IPS-NIHi11 (cell line): ENCODE data around the gene SLC26A11.
A peak's percentile ranks its signal among the peaks of the same experiment; 100 is the strongest.

Experiments used
- DNase-seq: peaks from one replicate; pipeline ENCODE4 v3.0.0; 2012; ENCODE audit warnings: mixed read lengths, low spot score

SLC26A11 gene

DNA sequence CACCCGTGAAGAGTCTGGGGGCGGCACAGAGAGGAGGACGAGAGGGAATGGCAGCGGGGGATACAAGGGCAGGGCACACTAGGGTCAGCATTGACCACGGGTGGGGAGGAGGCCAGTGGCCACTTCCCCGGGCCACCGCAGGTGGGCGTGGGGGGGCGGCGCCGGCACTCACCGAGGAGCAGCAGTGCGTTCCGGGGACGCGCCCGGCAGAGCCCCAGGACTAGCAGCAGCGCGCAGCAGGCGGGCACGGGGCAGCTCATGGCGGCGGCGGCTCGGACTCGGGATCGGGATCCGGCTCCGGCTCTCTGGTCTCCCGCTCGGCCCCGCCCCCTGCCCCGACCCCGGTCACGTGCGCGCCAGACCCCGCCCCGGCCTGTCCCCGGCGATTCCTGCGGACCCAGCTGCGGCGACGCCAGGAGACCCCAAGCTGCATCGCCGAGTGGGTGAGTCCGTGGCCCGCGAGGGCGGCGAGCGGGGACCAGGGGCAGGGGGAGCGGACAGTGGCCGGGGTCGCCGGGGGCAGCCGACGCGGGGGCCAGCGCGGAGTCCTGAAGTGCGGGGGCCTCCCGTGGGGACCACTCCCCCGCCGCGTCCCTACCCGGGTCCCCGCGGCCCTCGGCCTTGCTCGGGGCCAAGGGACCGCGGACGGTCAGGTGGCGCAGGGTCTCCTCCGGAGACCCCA, at the start of gene SLC26A11, which contains the start of gene SGSH:
SLC26A11 (plus strand) TSS at position 374 of the 682 bp plus-strand sequence. CDS start 1,134 bp downstream, outside the sequence.
SGSH (minus strand) TSS at position 280 of the 682 bp plus-strand sequence; CDS start at position 260, 20 bp downstream.
- peak; percentile 100 for DNase-seq

DNA sequence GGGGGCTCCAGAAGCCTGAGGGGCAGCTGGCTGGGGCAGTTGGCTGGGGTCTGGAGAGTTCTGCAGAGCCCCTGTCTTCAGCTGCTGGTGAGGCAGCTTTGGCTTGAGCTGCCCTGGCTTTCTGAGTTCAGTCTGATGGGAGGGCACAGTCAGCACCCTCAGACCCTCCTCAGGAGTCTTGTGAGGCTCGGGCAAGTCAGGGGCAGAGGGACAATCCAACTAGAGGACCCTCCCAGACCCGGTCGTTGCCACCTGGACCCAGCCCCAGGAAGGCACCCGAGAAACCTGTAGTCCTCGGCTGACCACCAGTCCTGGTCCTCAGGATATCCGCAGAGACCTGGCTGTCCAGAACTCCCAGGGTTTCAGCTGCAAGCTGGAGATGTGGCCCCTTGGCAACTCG, 48.5 kb upstream of the SLC26A11 start:
- DNase-seq = no peak

DNA sequence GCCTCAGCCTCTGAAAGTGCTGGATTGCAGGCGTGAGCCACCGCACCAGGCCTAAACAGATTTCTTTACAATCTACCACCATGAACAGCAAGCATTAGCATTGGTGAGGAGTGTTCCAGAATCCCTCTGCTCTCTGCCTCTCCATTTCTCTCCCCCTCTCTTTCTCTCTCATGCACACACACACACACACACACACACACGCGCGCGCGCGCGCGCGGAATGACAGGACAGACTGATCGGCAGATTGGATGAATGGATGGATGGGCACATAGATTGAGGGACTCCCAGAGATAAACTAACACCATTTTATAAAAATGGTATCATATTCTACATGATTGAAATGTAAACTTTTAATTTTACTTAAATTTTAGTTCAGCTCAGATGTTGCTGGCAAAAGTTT, 47.1 kb upstream of the SLC26A11 start:
- no peak for DNase-seq

DNA sequence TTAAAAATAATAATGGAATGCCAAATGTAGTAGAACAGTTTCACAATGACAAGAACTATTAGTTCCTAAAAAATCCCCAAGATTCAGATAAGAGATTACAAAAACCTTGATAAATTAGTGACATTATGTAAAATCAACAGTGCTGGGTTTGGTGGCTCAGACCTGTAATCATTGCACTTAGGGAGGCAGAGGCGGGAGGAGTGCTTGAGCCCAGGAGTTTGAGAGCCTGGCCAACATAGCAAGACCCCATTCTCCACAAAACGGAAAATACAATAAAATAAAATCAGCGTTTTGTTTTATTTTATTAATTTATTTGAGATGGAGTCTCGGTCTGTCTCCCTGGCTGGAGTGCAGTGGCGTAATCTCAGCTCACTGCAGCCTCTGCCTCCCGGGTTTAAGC, 46.3 kb upstream of the SLC26A11 start:
- no peak for DNase-seq

DNA sequence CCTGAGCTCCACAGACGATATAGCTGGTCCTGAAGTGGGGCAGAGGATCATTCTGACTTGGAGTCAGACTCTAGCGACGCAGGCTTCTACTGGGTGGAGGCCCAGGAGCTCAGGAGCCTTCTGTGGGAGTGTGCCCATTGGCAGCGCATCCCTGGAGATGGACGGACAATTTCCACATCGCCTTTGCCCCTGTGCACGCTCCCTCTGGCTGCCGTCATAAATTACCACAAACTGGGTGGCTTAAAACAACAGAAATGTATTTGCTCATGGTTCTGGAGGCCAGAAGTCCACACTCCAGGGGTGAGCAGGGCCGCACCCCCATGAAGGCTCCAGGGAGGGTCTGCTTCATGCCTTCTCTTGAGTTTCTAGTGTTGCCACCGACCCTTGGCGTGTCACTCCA, 43.5 kb upstream of the SLC26A11 start:
- no peak for DNase-seq

DNA sequence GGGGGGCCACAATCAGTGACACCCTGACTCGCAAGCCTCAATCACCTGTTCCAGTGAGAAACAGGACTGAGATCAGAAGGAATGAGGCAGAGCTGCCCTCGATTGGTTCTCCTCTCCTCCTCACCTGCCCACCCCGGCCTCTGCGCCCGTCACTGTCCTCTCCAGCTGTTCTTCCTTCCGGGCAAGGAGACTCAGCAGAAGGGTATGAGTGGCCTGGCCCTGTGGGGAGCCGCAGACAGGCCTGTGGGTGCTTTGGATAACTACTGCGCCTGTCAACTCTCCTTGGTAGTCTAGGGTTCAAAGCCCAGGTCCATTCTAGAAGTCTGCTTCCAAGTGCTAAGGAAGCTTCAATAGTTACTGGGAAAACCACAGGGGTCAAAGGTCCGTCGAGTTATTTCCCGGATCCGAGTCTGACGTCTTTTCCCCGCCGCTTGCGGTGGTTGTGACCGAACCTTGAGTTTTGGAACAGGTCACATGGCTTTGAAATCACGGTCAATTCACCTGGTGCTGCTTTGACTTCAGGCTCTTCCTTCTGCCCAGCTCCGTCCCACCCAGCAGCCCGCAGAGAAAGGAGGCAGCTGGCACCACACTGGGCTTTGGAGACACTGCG, 42.1 kb upstream of the SLC26A11 start:
- peak; percentile 4 for DNase-seq

DNA sequence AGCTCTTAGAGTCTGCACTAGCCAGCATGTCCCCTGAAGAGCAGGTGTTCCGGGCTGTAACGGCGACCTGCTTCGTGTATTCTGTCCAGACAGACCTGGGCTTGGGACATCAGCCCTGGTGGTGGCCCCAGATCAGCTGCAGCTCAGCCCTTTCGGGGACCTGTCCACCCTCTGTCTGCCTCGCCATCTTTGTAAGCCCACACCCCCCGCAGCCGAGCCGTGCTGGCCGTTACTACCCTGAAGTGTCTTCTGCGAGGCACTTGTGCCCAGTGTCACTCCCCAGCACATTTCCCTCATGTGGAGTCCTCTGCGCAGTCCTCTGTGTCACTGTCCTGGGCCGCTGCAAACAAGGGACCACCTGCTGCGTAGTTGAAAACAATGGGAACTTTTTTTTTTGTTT, 40.0 kb upstream of the SLC26A11 start:
- DNase-seq = peak; percentile 1

DNA sequence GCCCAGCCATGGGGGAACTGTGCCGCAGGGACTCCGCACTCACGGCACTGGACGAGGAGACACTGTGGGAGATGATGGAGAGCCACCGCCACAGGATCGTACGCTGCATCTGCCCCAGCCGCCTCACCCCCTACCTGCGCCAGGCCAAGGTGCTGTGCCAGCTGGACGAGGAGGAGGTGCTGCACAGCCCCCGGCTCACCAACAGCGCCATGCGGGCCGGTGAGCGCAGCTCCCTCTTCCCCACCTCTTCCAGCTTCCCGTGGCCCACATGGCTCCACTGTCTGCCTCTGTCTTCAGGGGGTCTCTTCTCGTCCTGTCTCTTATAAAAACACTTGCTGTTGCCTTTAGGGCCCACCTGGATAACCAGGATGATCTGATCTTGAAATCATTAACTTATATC, 38.8 kb upstream of the SLC26A11 start:
- DNase-seq = peak; percentile 6

DNA sequence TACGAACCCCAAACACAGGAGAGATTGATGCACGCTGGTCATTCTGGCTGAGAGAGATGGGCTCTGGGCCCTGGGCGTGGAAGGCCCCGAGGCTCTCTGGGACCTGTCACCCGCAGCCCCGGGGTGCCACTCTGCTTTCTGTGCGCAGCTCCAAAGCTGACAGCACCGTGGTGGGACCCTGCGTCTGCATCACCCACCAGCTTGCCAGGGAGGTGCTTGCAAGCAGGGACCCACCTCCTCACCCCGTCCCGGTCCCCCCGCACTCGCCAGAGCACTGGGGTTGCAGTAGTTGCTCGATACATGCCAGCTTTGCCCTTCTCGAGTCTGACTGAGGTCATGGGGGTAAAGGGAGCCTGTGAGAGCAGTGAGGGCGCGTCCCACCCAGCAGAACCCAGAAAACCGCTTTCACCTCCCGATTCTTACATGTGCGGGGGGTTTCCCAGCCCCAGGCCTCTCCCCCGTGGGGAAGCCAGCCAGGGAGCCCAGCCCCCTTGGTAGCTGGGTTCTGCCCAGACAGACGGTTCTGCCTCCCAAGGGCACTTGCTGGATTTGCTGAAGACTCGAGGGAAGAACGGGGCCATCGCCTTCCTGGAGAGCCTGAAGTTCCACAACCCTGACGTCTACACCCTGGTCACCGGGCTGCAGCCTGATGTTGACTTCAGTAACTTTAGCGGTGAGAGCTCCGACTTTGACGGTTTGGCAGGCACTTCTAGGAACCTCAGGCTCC, 37.9 kb upstream of the SLC26A11 start:
- DNase-seq = peak; percentile 6

DNA sequence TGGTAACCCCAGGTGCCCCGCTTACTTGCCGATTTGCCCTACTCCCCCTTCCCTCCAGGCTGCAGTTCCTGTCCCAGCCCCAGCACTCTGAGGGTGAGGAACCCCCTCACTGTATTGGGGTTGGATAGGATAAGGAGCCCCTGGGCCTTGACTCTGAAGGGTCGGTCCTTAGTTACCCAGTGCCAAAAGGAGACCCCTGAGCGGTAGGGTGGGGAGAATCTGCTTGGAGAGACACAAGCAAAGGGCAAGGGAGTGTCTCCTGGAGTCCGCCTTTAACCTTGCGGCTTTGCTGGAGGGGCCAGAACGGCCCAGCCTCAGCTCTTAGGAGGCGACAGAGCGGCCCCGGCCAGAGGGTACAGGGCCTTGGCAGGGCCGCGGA, 37.4 kb upstream of the SLC26A11 start:
- DNase-seq = peak; percentile 6

DNA sequence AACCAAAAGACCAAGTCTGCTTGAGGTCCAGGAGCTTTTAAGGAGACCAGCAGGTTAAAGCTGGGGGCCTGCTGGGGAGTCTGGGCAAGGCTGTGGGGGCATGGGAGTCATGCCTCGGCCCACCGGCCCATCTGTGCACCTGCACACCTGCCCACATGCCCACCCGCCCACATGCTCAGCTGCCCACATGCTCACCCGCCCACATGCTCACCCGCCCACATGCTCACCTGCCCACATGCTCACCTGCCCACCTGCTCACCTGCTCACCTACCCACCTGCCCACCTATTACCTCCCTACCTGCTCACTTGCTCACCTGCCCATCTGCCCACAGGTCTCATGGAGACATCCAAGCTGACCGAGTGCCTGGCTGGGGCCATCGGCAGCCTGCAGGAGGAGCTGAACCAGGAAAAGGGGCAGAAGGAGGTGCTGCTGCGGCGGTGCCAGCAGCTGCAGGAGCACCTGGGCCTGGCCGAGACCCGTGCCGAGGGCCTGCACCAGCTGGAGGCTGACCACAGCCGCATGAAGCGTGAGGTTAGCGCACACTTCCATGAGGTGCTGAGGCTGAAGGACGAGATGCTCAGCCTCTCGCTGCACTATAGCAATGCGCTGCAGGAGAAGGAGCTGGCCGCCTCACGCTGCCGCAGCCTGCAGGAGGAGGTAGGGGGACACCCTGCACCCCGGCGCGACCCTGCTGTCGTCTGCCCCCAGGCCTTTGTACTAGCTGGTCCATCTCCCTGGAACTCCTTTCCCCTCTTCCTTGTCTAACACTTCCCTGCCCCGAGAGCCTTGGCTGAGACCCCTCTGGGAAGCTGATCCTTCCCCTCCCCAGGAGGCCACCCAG, 36.4 kb upstream of the SLC26A11 start:
- DNase-seq = no peak

DNA sequence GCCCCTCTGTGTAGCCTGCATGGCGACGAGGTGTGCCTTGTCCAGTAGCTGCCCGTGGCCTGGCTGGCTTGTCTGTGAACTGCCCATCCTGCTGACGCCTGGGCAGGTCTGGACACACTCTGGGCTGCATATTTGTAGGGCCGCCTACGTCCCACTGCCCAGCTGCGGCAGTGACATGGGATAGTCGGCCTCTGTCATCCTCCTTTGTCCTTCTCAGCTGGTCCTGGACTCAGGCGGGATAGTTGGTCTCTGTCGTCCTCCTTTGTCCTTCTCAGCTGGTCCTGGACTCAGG, 35.9 kb upstream of the SLC26A11 start:
- DNase-seq = no peak

DNA sequence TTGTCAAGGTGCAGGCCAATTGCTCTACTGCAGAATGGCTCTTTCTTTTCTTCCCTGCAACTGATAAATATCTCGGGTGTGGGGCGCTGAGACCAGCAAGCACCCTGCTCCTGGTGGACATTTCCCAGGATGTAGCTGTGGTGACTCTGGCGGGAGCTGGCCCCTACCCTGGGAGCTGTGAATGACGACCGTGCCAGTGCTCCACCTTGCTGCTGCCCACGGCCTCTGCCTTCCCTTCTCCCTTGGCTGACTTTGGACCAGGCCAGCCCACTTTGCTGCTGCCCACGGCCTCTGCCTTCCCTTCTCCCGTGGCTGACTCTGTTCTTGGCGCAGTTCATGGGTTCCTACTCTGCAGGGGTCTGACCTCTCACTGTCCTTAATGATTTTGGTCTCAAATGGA, 34.3 kb upstream of the SLC26A11 start:
- no peak for DNase-seq

DNA sequence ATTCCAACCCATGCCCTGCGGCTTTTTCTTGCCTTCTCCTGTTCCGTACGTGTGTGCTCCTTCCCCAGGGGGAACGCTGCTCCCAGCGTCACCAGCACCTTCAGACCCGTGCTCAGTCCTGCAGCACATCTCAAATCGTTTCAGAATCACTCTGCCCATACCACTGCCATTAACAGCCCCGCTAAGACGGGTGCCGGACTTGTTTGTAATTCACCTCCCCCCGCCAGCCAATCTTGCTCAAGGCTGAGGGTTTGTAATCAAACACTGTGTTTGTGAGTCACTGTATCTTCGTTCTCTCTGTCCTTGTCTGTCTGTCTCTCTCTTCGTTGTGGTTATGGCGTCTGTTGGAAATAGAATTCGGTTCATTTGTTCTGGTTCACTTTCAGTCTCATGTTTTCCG, 33.1 kb upstream of the SLC26A11 start:
- no peak for DNase-seq

DNA sequence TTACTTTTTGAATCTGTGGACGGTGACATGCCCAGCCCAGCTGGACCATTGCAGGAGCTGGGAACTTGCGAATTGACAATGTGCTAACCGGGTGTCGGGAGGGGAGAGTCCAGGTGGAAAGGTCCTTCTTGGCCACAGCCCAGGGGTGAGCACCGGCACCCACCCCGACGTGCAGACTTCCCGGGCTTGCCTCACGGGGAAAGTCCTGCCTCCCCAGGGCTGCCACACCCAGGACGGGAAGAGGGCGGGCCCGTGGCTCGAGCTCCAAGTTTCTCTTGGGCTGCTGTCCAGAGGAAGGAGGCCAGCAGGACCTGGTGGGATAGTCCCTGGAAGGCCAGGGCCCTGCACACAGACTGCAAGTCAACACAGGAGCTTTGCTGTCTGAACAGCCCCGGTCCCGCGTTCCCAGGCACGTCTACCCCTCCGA, 32.7 kb upstream of the SLC26A11 start:
- DNase-seq = no peak

DNA sequence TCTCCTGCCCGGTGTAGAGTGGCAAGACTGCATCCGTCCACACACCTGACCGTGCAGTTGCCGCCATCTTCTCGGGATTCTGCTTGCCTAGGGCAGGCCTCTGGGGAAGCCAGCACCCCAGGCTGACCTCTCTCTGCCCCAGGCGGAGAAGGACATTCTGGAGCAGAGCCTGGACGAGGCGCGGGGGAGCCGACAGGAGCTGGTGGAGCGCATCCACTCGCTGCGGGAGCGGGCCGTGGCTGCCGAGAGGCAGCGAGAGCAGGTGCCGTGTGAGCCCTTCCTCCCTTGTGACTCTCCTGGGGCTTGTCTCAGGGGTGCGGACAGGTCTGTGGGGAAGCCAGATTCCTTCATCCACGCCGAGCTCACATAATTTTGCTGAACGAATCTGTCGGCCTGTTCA, 30.6 kb upstream of the SLC26A11 start:
- no peak for DNase-seq

DNA sequence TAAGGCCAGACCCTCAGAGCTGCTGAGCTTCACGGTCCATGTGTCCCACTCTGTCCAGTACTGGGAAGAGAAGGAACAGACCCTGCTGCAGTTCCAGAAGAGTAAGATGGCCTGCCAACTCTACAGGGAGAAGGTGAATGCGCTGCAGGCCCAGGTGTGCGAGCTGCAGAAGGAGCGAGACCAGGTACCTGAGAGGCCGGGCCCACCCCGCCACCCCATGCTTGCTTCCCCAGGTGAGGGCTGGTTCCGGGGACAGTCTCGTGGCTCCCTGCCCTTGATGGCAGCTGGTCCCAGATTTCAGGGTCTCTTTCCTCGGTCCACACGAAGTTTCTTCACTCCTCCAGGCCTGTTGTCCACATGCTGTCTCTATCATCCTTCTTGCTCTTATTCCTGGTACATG, 29.5 kb upstream of the SLC26A11 start:
- DNase-seq = no peak

DNA sequence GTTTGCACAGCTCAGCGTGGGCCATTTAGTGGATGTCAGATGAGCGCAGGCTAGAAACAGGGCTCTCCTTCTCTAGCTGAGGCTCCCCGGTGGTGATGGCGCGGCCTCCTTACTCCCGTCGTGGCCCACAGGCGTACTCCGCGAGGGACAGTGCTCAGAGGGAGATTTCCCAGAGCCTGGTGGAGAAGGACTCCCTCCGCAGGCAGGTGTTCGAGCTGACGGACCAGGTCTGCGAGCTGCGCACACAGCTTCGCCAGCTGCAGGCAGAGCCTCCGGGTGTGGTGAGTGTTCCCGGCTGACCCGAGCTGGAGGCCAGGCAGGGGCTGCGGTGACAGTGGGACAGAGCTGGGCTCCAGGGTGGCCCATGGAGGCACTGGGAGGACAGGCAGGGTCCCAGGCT, 29.0 kb upstream of the SLC26A11 start:
- peak; percentile 61 for DNase-seq

DNA sequence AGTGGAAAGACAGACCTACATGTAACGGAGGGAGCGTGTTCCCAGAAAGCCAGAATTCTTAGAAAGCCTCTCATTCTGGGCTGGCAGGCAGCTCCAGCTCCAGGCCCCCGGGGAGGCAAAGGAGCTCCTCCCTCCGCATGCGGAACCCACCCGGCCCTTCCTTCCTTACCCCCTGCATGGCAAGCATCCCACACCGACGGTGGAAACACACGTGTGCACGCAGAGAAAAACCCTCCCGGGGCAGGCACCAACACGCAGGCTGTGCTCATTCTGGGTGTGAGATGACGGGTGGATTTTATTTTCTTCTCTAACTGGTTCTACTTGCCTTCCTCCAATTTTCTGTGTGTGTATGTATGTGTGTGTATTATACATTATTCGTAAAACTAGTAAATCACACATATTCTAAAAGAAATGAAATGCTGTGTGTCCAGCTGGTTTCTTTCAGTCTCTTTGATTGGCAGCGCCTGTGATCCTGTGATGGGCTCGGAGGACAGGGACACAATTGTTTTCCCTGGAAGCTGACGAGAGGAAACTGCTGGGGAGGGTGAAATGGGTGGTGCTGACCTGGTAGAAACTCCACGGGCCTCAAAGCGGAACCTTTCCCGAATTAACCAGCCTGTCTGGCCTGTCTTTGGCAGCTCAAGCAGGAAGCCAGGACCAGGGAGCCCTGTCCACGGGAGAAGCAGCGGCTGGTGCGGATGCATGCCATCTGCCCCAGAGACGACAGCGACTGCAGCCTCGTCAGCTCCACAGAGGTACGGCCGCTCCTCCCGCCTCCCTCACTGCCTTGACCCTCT, 28.2 kb upstream of the SLC26A11 start:
- no peak for DNase-seq

DNA sequence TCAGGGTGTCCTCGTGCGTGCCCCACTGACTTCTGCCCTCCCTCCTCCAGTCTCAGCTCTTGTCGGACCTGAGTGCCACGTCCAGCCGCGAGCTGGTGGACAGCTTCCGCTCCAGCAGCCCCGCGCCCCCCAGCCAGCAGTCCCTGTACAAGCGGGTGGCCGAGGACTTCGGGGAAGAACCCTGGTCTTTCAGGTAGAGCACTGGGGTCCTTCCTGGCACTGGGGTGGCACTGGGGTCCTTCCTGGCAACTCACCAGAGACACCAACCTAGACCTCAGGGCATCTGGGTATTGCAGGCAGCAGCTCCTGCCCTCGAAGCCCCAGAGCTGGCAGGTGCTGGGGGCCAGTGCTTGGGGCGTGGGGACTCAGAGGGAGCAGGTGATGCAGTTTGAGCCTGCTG, 25.1 kb upstream of the SLC26A11 start:
- DNase-seq = no peak

DNA sequence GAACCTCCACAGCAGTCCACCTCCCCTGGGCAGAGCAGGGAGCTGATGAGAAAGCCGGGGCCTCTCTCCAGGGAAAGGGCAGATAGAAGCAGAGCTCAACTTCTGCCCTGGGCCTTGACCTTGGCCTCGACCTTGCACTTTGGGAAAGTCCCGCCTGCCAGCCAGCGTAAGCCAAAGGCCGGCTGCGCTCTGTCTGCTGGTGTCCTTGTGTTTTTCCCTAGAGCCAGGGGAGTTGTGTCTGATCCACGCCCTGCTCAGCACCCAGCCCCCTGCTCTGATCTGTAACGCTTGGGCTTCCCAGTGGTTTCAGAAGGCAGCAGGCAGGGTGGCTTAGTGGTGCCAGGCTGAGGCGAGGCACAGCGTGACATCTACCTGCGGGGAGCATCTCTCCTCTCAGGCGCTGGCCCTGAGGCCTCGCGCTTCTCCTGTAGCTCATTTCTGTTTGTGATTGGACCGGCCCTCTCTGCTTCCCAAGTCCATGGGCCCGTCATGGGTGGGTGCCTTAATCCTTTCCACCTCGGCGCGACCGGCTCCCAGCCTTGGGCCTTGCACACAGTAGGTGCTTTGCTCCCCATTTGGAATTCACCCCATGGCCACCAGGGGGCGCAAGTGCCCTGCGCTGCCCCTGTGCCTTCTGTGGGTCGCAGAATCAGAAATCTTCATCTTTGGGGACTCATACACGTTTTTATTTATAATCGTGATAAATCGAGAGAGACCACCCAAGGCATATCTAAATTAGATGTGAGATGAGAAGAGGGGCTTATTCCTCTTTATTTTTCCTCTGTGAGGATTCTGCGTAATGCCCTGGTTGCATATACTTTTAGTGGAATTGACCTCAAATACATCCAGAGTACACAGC, 24.3 kb upstream of the SLC26A11 start:
- DNase-seq = peak; percentile 78
